ENCODE results near the gene GIPR.
A peak's percentile ranks its signal among the peaks of the same experiment; 100 is the strongest.
"Not testable (repeated sequence)": the region's sequence is repeated elsewhere in the genome, so short reads cannot be mapped to it uniquely, and the experiment has no call there.

Gene GIPR

DNA sequence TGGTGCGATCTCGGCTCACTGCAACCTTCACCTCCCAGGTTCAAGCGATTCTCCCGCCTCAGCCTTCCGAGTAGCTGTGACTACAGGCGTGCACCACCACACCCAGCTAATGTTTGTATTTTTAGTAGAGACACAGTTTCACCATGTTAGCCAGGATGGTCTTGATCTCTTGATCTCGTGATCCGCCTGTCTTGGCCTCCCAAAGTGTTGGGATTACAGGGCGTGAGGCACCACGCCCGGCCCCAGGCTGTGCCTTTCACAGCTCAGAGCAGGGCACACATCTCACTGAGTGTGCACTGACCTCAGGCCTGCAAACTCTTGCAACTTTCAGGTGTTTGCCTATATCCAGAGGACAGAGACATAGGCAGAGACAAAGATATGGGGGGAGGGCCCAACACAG lies 17.0 kb downstream of the GIPR start:
- H2AFZ ChIP-seq (ENCODE audit: low read depth, low read length); H3K4me3 ChIP-seq (ENCODE audit: low read length); H3K27me3 ChIP-seq (ENCODE audit: insufficient read depth, low read length); H3K9me3 ChIP-seq (ENCODE audit: low read length); H3K4me1 ChIP-seq (ENCODE audit: insufficient read depth, low read length): not testable (repeated sequence)
- H3K36me3 ChIP-seq (ENCODE audit: insufficient read depth, low read length), result peaks cover 38% of the 10 kb centered on the region

DNA sequence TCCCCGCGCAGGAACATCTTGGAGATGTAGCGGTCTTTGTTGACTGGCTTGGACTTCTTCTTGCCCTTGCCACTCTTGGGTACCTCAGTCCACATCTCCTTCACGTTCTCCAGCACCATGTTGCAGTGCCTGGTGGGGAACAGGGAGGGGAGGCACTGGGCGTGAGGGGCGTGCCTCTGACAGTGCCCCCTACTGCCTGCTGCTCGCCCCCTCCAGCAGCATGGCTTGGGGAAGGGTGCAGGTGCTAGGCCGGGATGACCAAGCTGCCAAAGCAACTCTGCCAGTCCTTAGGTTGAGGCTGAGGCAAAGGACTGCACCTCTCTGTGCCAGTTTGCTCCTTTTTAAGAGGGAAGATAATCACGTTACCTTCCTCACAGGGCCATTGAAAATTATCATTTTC lies 19.6 kb downstream of the GIPR start:
- no peak overlapping the region for H2AFZ ChIP-seq (ENCODE audit: low read depth, low read length)
- no peaks in the 10 kb centered on the region for H3K27me3 ChIP-seq (ENCODE audit: insufficient read depth, low read length)
- peaks cover 5% of the 10 kb centered on the region for H3K4me1 ChIP-seq (ENCODE audit: insufficient read depth, low read length)
- no peak overlapping the region for H3K4me3 ChIP-seq (ENCODE audit: low read length)
- H3K9me3 ChIP-seq (ENCODE audit: low read length), result no peaks in the 10 kb centered on the region
- peaks cover 38% of the 10 kb centered on the region for H3K36me3 ChIP-seq (ENCODE audit: insufficient read depth, low read length)

DNA sequence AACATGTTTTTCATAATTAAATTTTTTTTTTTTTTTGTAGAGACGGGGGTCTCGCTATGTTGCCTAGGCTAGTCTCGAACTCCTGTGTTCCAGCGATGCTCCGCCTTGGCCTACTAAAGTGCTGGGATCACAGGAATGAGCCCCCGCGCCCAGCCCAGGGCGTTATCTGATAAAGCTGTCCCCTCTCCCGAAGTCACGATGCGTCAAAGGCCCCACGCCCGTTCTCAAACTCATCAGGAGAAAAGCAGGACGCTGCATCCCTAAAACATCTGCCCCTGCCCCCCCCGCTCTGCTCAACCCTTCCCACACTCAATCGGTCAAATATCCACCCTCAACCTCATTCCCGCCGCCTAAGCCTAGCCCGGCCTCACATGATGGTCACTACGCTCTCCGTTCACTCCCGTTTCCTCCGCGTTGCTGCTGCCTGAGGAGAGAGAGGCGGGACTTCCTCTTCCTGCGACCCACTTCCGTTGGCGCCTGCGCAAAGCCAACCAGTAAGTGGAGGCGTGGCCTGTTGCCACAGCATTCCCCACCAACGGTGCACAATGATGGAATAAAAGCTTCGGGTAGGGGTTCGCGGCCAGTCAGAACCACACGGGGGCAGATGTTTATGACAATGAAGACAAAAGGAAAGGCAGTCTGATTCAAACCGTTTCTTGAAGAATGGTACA lies 23.6 kb downstream of the GIPR start, which contains the start of gene SNRPD2:
Gene SNRPD2 (minus strand): TSS at position 438 of the 671 bp plus-strand sequence. CDS start 65 bp downstream, at position 373.
- H3K4me1 ChIP-seq (ENCODE audit: insufficient read depth, low read length), result peaks cover 5% of the 10 kb centered on the region
- H3K4me3 ChIP-seq (ENCODE audit: low read length), result peak within 1 kb of the TSS; percentile 68
- no peaks in the 10 kb centered on the region for H3K9me3 ChIP-seq (ENCODE audit: low read length)
- peaks cover 28% of the 10 kb centered on the region for H3K36me3 ChIP-seq (ENCODE audit: insufficient read depth, low read length)
- H2AFZ ChIP-seq (ENCODE audit: low read depth, low read length), result peak within 1 kb of the TSS; percentile 65
- H3K27me3 ChIP-seq (ENCODE audit: insufficient read depth, low read length), result no peaks in the 10 kb centered on the region

DNA sequence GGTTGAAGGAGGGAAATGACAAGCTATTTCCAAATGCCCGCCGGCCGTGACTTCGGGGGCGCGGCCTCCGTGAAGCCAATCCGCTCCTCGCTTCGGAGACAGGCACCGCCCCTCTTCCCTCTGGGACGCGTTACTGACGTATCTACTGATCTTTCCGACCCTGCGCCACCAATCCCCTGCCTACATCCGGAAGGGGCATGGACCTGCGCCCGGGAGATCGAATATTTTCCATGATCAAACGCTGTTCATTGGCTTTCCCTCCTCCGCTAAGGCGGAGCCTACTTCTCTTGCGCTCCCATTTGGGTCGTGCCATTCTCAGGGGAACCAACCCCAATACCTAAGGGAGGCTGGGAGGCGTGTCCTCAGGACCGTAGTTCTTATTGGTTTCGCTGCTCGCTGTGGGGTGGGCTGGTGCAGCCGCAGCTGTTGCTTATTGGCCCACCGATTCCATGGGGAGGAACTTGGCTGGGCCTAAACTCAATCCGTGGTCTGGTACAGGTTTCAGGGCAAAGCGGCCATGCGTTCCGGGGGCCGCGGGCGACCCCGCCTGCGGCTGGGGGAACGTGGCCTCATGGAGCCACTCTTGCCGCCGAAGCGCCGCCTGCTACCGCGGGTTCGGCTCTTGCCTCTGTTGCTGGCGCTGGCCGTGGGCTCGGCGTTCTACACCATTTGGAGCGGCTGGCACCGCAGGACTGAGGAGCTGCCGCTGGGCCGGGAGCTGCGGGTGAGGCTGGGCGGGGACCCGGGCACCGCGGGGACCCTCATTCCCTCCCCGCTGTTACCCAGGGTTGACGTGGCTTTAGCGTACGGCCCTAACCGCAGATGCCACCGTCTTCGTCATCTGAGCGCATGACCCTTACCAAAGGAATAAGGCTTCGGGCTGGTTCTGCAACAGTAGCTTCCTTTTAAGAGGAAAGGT lies 24.4 kb downstream of the GIPR start, which contains the start of gene QPCTL:
Gene QPCTL (plus strand): TSS at position 480 of the 919 bp plus-strand sequence. CDS start 38 bp downstream, at position 518.
- Histone ChIP-seq H3K36me3 (ENCODE audit: insufficient read depth, low read length) (peaks cover 23% of the 10 kb centered on the region), H3K4me1 (ENCODE audit: insufficient read depth, low read length) (peaks cover 5% of the 10 kb centered on the region), H2AFZ (ENCODE audit: low read depth, low read length) (peak within 1 kb of the TSS; percentile 65), H3K9me3 (ENCODE audit: low read length) (no peaks in the 10 kb centered on the region), H3K4me3 (ENCODE audit: low read length) (peak within 1 kb of the TSS; percentile 68), H3K27me3 (ENCODE audit: insufficient read depth, low read length) (no peaks in the 10 kb centered on the region)

DNA sequence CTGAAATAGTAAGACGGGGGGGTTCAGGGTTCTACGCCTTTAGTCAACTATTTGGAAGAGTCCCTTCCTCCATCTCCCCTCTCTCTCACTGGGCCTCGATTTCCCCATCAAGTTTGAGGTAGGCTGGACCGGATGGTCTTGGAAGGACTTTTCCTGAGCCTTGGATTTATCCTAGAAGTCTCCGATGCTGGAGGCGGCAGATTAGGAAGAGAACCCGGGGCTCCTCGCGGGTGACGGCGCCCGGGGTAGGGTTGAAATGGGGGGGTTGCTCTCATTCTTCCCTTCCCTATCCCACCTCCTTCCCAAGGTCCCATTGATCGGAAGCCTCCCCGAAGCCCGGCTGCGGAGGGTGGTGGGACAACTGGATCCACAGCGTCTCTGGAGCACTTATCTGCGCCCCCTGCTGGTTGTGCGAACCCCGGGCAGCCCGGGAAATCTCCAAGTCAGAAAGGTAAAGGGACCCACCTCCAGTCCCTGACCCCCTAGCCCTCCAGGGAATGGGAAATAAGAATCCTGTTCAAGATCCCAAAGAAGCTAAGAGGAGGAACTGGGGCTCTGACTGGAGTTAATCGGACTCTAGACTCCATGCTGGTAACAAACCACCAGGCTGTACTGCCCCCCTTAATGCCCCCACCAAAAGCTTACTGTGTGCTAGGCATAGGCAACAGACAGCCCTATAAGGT lies 25.2 kb downstream of the GIPR start:
- Histone ChIP-seq H2AFZ (ENCODE audit: low read depth, low read length) (peak overlapping the region; percentile 65), H3K27me3 (ENCODE audit: insufficient read depth, low read length) (no peaks in the 10 kb centered on the region), H3K4me3 (ENCODE audit: low read length) (peak overlapping the region; percentile 68), H3K36me3 (ENCODE audit: insufficient read depth, low read length) (peaks cover 17% of the 10 kb centered on the region), H3K4me1 (ENCODE audit: insufficient read depth, low read length) (peaks cover 5% of the 10 kb centered on the region), H3K9me3 (ENCODE audit: low read length) (no peaks in the 10 kb centered on the region)

DNA sequence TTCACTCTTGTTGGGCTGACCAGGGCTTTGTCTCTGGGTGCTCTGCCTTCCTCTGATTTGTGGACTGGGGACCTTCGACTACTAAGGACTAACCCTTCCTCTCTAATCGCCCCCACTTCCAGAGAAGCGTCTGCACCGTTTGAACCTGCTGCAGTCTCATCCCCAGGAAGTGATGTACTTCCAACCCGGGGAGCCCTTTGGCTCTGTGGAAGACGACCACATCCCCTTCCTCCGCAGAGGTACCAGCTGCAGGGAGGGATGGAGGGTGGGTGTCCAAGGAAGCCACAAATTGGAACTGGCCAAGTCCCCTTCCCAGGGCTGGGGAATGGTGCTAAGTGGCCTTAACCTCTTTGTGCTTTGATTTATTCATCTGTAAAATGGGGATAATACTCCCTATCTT lies 33.7 kb downstream of the GIPR start:
- Histone ChIP-seq H3K36me3 (ENCODE audit: insufficient read depth, low read length) (peaks cover 29% of the 10 kb centered on the region), H2AFZ (ENCODE audit: low read depth, low read length) (no peak overlapping the region), H3K4me1 (ENCODE audit: insufficient read depth, low read length) (no peaks in the 10 kb centered on the region), H3K27me3 (ENCODE audit: insufficient read depth, low read length) (no peaks in the 10 kb centered on the region), H3K4me3 (ENCODE audit: low read length) (no peak overlapping the region), H3K9me3 (ENCODE audit: low read length) (no peaks in the 10 kb centered on the region)

DNA sequence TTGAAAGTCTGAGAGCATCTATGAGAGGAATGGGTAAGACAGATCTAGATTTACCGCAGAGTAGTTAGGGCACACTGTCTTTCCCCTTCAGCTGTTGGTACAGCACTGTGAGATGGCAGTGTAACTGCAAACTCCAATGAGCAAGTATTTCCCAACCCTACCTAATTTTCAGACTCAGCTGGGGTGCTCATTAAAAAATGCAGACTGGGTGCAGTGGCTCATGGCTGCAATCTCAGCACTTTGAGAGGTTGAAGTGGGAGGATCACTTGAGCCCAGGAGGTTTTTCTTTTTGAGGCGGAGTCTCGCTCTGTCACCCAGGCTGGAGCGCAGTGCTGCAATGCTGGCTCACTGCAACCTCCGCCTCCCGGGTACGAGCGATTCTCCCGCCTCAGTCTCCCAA lies 37.1 kb downstream of the GIPR start:
- Histone ChIP-seq H3K4me3 (ENCODE audit: low read length) (no peak overlapping the region), H3K36me3 (ENCODE audit: insufficient read depth, low read length) (peaks cover 23% of the 10 kb centered on the region), H3K4me1 (ENCODE audit: insufficient read depth, low read length) (no peaks in the 10 kb centered on the region), H3K27me3 (ENCODE audit: insufficient read depth, low read length) (no peaks in the 10 kb centered on the region), H3K9me3 (ENCODE audit: low read length) (no peaks in the 10 kb centered on the region), H2AFZ (ENCODE audit: low read depth, low read length) (no peak overlapping the region)

DNA sequence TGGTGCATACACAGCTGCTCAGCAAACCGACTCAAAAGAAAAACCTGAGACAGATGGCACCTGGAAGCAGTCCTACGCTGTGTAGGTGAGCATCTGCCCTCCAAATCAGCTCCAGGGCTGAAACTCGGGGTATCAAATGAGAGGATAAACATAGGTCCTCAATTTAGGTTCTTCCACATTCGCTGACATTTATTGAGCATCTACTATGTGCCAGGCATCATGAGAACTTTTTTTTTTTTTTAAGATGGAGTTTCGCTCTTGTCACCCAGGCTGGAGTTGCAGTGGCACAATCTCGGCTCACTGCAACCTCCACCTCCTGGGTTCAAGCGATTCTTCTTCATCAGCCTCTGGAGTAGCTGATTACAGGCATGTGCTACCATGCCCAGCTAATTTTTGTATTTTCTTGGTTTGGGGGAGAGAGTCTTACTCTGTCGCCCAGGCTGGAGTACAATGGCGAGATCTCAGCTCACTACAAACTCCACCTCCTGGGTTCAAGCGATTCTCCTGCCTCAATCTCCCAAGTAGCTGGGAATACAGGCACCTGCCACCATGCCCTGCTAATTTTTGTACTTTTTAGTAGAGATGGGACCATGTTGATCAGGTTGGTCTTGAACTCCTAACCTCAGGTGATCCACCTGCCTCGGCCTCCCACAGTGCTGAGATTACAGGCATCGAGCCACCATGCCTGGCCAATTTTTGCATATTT lies 37.8 kb downstream of the GIPR start:
- Histone ChIP-seq H3K27me3 (ENCODE audit: insufficient read depth, low read length) (no peaks in the 10 kb centered on the region), H3K36me3 (ENCODE audit: insufficient read depth, low read length) (peaks cover 23% of the 10 kb centered on the region), H3K4me1 (ENCODE audit: insufficient read depth, low read length) (no peaks in the 10 kb centered on the region), H2AFZ (ENCODE audit: low read depth, low read length) (no peak overlapping the region), H3K9me3 (ENCODE audit: low read length) (no peaks in the 10 kb centered on the region), H3K4me3 (ENCODE audit: low read length) (no peak overlapping the region)

DNA sequence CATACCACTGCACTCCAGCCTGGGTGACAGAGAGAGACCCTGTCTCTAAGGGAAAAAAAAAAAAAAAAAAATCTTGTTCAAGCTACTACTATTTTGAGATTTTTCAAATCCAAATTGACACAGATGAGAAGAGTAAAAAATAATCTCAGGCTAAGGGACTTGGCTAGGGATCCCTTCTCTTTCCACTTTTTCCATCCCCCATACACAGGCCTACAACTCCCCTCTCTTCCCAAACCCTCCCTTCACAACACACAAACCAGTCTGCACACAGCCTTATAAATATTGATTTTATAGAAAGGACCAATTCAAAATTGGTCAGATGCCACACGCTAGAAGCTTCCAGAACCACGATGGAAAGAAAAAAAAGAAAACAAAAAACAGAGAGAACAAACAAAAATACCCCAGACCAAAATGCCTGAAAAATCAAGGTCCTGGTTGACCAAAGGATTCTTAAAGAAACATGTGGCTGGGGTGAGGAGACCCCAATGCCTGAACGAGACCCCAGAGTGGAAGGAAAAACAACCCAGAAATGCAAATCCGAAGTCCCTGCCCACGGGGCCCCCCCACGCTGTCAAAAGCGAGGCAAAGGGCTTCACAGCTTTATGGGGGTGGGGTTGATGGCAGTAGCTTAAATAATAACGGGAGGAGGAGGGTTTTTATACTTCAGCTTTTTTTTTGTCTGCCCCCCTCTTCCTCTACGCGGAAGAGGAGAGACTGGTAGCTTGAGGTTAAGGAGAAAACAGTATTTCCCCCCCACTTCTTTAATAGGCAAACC lies 42.5 kb downstream of the GIPR start:
- no peak overlapping the region for H3K4me3 ChIP-seq (ENCODE audit: low read length)
- H3K36me3 ChIP-seq (ENCODE audit: insufficient read depth, low read length), result peaks cover 25% of the 10 kb centered on the region
- H3K4me1 ChIP-seq (ENCODE audit: insufficient read depth, low read length), result no peaks in the 10 kb centered on the region
- H3K27me3 ChIP-seq (ENCODE audit: insufficient read depth, low read length), result no peaks in the 10 kb centered on the region
- H2AFZ ChIP-seq (ENCODE audit: low read depth, low read length), result no peak overlapping the region
- H3K9me3 ChIP-seq (ENCODE audit: low read length), result no peaks in the 10 kb centered on the region

DNA sequence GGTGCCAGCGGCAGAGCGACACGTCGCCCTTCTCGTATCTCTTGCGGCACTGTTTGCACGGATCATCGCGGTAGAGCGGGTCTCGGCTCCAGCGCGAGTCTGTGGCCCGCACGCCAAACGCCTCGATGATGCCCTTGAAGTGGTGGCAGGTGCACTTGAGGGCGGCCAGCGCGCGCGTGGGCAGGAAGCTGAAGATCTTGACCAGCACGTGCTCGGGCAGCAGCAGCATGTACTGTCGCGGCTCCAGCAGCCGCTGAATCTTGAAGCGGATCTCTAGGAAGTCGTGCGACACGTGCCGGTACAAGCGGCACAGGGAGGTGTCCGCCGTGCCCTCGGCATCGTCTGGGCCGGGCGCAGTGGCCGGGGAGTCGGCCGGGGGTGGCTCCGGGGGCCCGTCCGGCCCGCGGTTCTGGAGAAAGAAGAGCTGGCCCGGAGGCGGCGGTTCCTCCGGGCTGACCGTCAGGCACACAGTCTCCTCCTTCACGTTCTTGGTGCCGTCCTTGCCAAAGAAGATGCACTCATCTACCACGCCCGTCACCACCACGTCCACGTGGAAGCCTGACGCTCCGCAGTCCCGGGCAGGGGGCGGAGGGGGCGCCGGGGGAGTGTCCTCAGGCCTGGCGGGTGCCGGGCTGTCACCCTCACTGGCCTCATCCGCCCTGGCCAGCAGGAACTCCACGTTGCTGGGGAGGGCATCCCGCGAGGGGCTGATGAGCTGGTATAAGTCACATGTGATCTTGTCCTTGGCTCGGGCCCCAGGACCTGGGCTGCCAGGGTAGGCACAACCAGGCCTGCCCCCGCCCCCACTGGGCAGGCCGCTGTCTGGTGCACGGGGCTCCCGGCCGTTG lies 44.1 kb downstream of the GIPR start:
- Histone ChIP-seq H2AFZ (ENCODE audit: low read depth, low read length) (no peak overlapping the region), H3K4me1 (ENCODE audit: insufficient read depth, low read length) (peaks cover 10% of the 10 kb centered on the region), H3K27me3 (ENCODE audit: insufficient read depth, low read length) (no peaks in the 10 kb centered on the region), H3K36me3 (ENCODE audit: insufficient read depth, low read length) (peaks cover 25% of the 10 kb centered on the region), H3K4me3 (ENCODE audit: low read length) (no peak overlapping the region), H3K9me3 (ENCODE audit: low read length) (no peaks in the 10 kb centered on the region)

DNA sequence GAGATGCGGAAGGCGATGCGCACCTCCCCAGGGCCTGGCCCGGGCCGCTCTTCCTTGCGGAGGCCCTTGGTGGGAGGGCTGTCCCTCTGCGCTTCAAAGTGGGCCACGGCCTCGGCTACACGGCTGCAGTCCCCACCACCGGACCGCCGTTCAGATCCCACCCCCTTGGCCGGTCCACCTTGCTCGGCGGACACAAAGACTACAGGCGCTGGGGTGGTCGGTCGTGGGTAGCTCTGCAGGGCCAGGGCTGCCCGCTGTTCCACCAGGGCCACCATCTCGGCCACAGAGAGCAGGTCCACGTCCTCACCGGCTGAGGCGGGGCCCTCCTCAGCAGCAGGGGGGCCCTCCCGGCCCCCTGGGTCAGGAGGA lies 44.7 kb downstream of the GIPR start:
- Histone ChIP-seq H3K27me3 (ENCODE audit: insufficient read depth, low read length) (no peaks in the 10 kb centered on the region), H3K36me3 (ENCODE audit: insufficient read depth, low read length) (peaks cover 25% of the 10 kb centered on the region), H3K9me3 (ENCODE audit: low read length) (no peaks in the 10 kb centered on the region), H3K4me1 (ENCODE audit: insufficient read depth, low read length) (peaks cover 11% of the 10 kb centered on the region), H2AFZ (ENCODE audit: low read depth, low read length) (no peak overlapping the region), H3K4me3 (ENCODE audit: low read length) (no peak overlapping the region)

All from neuron (in vitro differentiated cells).